KOPT-K1 (cell line): Measurements from ENCODE around the gene NKAIN2.
"Not testable (repeated sequence)": the region's sequence is repeated elsewhere in the genome, so short reads cannot be mapped to it uniquely, and the experiment has no call there.

Experiments
- H3K27ac ChIP-seq: fragments of 200-600 bp; sonication (generic); 2 replicates; pipeline ENCODE4 v1.5.1; 2016; ENCODE audit warnings: antibody characterized with exemption, mild to moderate bottlenecking, low read depth, low read length; ENCODE audit not compliant: poor library complexity, severe bottlenecking
- H3K36me3 ChIP-seq: fragments of 200-600 bp; sonication (generic); 2 replicates; pipeline ENCODE4 v1.5.1; 2017; ENCODE audit warnings: antibody characterized with exemption, mild to moderate bottlenecking, low read length, moderate library complexity; ENCODE audit not compliant: insufficient read depth
- H3K9me3 ChIP-seq: fragments of 200-600 bp; sonication (generic); 2 replicates; pipeline ENCODE4 v1.5.1; 2017; ENCODE audit warnings: antibody characterized with exemption, low read length, mild to moderate bottlenecking; ENCODE audit not compliant: insufficient read depth, poor library complexity, severe bottlenecking

Gene NKAIN2

GRCh38 chr6:123895806-123896205, 92.1 kb downstream of the NKAIN2 start:
- Histone ChIP-seq H3K36me3 (no peaks in the 10 kb centered on the region), H3K9me3 (no peaks in the 10 kb centered on the region), H3K27ac (no peak overlapping the region)

- Histone ChIP-seq H3K9me3 (no peaks in the 10 kb centered on the region), H3K36me3 (no peaks in the 10 kb centered on the region), H3K27ac (no peak overlapping the region)
Measured at GRCh38 chr6:123896869-123897268, 93.2 kb downstream of the NKAIN2 start.

- Histone ChIP-seq H3K9me3 (no peaks in the 10 kb centered on the region), H3K27ac (no peak overlapping the region), H3K36me3 (no peaks in the 10 kb centered on the region)
Measured at GRCh38 chr6:123897965-123898364, 94.3 kb downstream of the NKAIN2 start.

- no peak overlapping the region for H3K27ac ChIP-seq
- no peaks in the 10 kb centered on the region for H3K36me3 ChIP-seq
- no peaks in the 10 kb centered on the region for H3K9me3 ChIP-seq
Measured at GRCh38 chr6:123898665-123899064, 95.0 kb downstream of the NKAIN2 start.

GRCh38 chr6:123899745-123900144, 96.1 kb downstream of the NKAIN2 start:
- H3K27ac ChIP-seq: no peak overlapping the region
- H3K36me3 ChIP-seq: no peaks in the 10 kb centered on the region
- no peaks in the 10 kb centered on the region for H3K9me3 ChIP-seq

GRCh38 chr6:123901436-123901835, 97.8 kb downstream of the NKAIN2 start:
- no peaks in the 10 kb centered on the region for H3K36me3 ChIP-seq
- no peaks in the 10 kb centered on the region for H3K9me3 ChIP-seq
- no peak overlapping the region for H3K27ac ChIP-seq

- no peaks in the 10 kb centered on the region for H3K9me3 ChIP-seq
- no peak overlapping the region for H3K27ac ChIP-seq
- no peaks in the 10 kb centered on the region for H3K36me3 ChIP-seq
Measured at GRCh38 chr6:123902738-123903313, 99.2 kb downstream of the NKAIN2 start.

GRCh38 chr6:123904228-123904627, 100.6 kb downstream of the NKAIN2 start:
- Histone ChIP-seq H3K36me3 (no peaks in the 10 kb centered on the region), H3K9me3 (no peaks in the 10 kb centered on the region), H3K27ac (no peak overlapping the region)

- no peaks in the 10 kb centered on the region for H3K9me3 ChIP-seq
- no peak overlapping the region for H3K27ac ChIP-seq
- H3K36me3 ChIP-seq: no peaks in the 10 kb centered on the region
Measured at GRCh38 chr6:123908797-123909196, 105.1 kb downstream of the NKAIN2 start.

- Histone ChIP-seq H3K27ac (no peak overlapping the region), H3K9me3 (no peaks in the 10 kb centered on the region), H3K36me3 (no peaks in the 10 kb centered on the region)
Measured at GRCh38 chr6:123909989-123910388, 106.3 kb downstream of the NKAIN2 start.

- no peak overlapping the region for H3K27ac ChIP-seq
- no peaks in the 10 kb centered on the region for H3K36me3 ChIP-seq
Measured at GRCh38 chr6:123913863-123914262, 110.2 kb downstream of the NKAIN2 start.

GRCh38 chr6:123923379-123923778, 119.7 kb downstream of the NKAIN2 start:
- H3K9me3 ChIP-seq, H3K27ac ChIP-seq, H3K36me3 ChIP-seq: not testable (repeated sequence)

More at GRCh38 chr6:123913863-123914262, 110.2 kb downstream of the NKAIN2 start:
- H3K9me3 ChIP-seq: no peaks in the 10 kb centered on the region

GRCh38 chr6:123925350-123925749, 121.7 kb downstream of the NKAIN2 start:
- Histone ChIP-seq H3K27ac (no peak overlapping the region), H3K9me3 (no peaks in the 10 kb centered on the region), H3K36me3 (no peaks in the 10 kb centered on the region)

- Histone ChIP-seq H3K36me3 (no peaks in the 10 kb centered on the region), H3K27ac (no peak overlapping the region), H3K9me3 (no peaks in the 10 kb centered on the region)
Measured at GRCh38 chr6:123925842-123926399, 122.3 kb downstream of the NKAIN2 start.

GRCh38 chr6:123928529-123928928, 124.9 kb downstream of the NKAIN2 start:
- Histone ChIP-seq H3K27ac (no peak overlapping the region), H3K36me3 (no peaks in the 10 kb centered on the region), H3K9me3 (no peaks in the 10 kb centered on the region)

GRCh38 chr6:123931928-123932327, 128.3 kb downstream of the NKAIN2 start:
- H3K36me3 ChIP-seq: no peaks in the 10 kb centered on the region
- no peak overlapping the region for H3K27ac ChIP-seq
- H3K9me3 ChIP-seq: no peaks in the 10 kb centered on the region
